ENCODE results near the gene GCM1.
A peak's percentile ranks its signal among the peaks of the same experiment; 100 is the strongest.
"Not testable (repeated sequence)": the region's sequence is repeated elsewhere in the genome, so short reads cannot be mapped to it uniquely, and the experiment has no call there.

GCM1 gene

DNA sequence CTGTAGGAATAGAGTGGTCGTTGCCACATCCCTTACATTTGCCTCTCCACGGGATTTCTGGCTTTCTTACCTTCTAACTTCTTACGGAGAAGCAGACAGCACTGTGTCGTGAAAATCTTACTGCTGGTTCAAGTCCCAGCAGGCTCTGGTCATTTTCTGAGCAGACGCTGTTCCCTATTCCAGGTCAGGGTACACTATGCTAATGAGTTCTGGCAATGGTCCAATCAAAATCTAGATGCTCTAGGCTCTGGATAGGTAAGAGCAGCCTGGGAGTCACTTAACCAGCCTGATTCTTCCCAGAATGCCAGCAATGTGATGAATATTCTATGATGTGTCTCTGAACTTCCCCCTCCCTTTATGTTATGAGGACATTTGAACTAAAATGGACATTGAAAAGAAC is at the start of gene GCM1:
GCM1 (minus strand) TSS at position 158 of the 400 bp plus-strand sequence. CDS start 3,209 bp downstream, outside the sequence.
- DNase-seq (ENCODE audit: low spot score), result no peak

DNA sequence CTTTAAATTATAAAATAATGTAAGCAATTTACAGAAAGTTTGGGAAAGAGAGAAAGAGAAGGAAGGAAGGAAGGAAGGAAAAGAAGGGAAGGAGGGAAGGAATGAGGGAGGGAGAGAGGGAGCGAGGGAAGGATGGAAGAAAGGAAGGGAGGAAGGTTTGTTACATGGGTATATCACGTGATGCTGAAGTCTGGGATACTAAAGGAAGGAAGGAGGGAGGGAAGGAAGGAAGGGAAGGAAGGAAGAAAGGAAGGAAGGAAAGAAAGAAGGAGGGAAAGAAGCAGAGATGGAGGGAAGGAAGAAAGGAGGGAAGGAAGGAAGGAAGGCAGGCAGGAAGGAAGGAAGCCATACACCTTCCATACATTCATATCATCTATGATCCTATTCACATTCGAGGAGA is 48.9 kb upstream of the GCM1 start:
- no peak for DNase-seq (ENCODE audit: low spot score)

- DNase-seq (ENCODE audit: low spot score), result no peak
Observed at GRCh38 chr6:53195048-53195447, 46.4 kb upstream of the GCM1 start.

DNA sequence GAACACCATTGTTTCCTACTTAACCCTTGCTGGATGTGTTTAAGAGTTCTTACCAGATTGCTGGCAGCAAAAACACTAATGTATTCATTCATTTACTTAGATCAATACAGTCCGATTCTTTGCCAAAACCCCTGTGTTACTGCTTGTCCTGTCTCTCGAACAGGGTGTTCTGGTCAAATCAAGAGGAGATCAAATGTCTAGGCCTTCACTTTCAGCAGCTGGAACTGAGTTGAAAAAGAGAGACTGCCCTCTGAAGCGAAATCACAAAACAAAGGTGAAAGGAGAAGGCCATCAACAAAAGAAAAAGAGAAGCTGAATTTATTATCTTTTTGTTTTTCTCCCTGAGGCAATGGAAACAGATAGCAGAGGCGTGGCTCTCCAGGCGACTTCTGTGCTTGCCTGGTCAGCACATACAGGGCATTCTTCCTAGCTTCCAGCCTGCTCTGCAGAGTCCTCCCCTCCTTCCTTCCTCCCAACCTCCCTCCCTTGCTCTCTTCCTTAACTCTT is 44.1 kb upstream of the GCM1 start:
- no peak for DNase-seq (ENCODE audit: low spot score)

GRCh38 chr6:53189554-53189953 is 40.9 kb upstream of the GCM1 start:
- DNase-seq (ENCODE audit: low spot score), result no peak

DNA sequence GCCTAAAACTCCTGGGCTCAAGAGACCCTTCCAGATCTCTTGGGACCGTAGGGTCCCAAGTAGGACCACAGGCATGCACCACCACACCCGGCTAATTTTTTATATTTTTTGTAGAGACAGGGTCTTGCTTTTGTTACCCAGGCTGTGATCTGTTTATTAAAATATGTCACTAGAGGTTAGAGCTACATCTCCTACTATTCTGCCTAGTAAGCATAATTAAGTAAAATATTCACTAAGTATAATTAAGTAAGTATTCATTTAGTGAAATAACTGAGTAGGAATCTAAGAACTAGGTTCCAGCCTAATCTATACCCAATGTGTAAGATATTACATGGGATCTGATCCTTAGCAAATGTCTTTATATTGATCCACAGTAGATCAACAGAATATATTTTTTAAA is 40.2 kb upstream of the GCM1 start:
- no peak for DNase-seq (ENCODE audit: low spot score)

DNA sequence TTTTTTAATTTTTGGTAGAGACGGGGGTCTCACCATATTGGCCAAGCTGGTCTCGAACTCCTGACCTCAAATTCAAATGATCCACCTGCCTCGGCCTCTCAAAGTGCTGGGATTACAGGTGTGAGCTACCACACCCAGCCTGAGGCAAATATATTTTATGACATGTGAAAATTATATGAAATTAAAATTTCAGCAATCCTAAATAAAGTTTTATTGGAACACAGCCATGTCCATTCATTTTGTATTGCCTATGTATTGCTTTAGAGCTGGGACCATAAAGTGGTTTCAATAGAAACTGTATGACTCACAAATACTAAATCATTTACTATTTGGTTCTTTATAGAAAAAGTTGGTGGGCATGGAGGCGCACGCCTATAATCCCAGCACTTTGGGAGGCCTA is 32.0 kb upstream of the GCM1 start:
- no peak for DNase-seq (ENCODE audit: low spot score)

GRCh38 chr6:53179961-53180651 is 31.5 kb upstream of the GCM1 start:
- no peak for DNase-seq (ENCODE audit: low spot score)

DNA sequence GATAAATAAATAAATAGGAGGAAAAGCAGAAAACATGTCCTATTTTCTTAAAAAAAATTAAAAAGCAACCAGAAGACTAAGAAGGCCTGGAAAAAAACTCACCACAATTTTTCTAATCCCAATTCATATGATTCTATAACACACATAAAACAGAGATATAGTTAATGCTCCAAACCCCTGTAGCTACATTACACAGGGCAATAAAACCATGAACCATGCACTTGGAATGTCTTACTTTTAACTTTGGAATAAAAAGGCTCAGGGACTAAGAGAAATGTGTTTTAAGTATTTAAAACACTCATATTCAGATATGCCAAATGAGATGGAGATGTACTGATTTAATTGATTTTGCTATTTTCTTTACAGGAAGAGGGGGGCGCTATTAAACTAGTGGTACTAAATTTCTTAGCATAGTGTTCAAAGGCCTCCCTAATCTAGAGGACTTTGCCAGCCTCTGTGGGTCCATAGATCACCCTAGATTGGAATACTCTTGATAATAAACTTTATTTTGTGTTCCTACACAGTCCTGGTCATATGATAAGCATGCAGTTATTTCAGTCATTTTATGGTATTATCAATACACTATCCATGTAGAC is 30.3 kb upstream of the GCM1 start:
- no peak for DNase-seq (ENCODE audit: low spot score)

DNA sequence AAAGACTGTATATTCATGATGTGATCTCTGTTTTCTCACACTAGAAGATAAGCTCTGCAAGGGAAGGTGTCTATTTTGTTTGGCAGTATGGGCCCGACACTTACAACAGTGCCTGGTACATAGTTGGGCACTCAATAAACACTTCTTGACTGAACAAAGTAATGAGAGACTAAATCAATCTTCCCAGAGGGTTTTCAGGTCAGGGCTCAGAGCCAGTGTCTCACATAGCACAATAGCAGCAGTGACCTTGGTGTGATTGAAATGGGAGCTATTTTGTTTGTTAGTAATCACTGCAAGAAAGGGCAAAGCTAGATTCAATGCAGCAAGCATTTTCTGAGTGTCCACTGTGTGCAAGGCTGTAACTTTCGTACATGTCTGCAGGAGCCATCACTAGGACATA is 26.4 kb upstream of the GCM1 start:
- DNase-seq (ENCODE audit: low spot score), result no peak

GRCh38 chr6:53172468-53172803 is 23.8 kb upstream of the GCM1 start:
- DNase-seq (ENCODE audit: low spot score), result no peak

DNA sequence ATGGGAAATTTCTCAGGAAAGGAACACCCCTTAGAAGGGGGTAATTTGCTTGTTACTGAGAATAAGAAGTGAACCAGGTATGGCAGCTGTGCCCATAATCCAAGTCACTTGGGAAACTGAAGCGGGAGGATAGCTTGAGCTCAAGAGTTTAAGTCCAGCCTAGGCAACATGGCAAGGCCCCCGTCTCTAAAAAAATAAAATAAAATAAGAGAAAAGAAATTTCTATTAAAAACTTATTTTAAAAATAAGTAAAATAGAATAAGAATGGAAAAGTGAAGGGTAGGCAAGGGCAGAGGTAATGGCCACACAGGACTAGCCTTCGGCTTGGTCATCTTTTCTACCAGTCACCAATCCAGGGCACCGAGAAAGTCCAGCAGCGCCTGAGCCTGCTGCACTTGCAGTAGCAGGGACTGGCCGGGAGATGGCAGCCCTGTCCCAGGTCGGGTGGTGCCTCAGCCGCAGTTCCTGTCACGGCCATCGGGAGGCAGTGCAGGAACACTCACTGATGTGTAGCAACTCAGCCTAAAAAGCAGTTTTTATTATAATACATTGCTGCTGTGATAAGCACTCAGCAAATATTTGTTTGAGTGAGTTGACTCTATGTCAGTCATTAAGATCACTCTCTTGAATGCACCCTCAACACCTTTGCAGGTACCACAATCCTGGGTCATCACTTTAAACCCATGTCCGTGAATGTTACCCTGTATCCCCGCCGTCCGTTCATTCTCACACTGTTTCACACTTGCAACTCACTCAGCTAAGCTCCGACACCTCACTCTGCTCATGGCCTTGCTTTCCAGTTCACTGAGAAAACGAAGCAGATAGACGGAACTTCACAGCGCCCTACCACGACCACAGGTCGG is 23.2 kb upstream of the GCM1 start:
- DNase-seq (ENCODE audit: low spot score), result peak; percentile 87

- no peak for DNase-seq (ENCODE audit: low spot score)
Observed at GRCh38 chr6:53168516-53169267, 20.1 kb upstream of the GCM1 start.

GRCh38 chr6:53165293-53165692 is 16.7 kb upstream of the GCM1 start:
- no peak for DNase-seq (ENCODE audit: low spot score)

- no peak for DNase-seq (ENCODE audit: low spot score)
Observed at GRCh38 chr6:53162606-53163005, 14.0 kb upstream of the GCM1 start.

- no peak for DNase-seq (ENCODE audit: low spot score)
Observed at GRCh38 chr6:53161481-53162009, 12.9 kb upstream of the GCM1 start.

DNA sequence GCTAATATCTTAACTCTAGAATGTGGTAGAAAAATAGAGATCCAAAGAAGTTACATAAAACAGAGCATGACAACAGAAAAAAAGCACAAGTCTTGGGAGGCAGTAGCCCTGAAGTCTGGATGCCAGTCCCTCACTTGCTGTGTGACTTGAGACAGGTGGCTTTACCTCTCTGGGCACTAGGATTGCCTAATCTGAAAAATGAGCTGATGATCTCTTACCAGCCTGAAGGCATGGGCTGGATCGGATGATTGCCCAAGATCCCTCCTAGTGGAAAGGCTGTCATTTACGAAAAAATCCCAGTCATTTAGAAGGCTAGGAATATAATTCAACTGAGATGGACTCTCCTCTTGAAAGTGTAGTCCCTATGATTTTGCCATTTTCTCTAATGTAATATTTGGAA is 10.9 kb upstream of the GCM1 start:
- DNase-seq (ENCODE audit: low spot score), result no peak

DNA sequence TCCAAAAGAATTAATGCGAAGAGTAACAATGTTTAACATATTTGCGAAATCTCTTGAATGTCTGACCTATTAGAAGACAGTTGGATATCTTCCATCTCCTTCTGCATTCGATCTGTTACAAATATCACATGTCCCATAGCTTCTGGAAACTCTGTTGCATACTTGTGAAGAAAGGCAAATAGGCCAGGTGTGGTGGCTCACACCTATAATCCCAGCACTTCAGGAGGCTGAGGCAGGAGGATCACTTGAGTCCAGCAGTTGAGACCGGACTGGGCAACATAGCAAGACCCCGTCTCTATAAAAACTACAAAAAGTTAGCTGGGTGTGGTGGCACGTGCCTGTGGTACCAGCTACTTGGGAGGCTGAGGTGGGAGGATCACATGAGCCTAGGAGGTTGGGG is 9.4 kb upstream of the GCM1 start:
- not testable (repeated sequence) for DNase-seq (ENCODE audit: low spot score)

GRCh38 chr6:53155279-53155678 is 6.6 kb upstream of the GCM1 start:
- DNase-seq (ENCODE audit: low spot score), result not testable (repeated sequence)

DNA sequence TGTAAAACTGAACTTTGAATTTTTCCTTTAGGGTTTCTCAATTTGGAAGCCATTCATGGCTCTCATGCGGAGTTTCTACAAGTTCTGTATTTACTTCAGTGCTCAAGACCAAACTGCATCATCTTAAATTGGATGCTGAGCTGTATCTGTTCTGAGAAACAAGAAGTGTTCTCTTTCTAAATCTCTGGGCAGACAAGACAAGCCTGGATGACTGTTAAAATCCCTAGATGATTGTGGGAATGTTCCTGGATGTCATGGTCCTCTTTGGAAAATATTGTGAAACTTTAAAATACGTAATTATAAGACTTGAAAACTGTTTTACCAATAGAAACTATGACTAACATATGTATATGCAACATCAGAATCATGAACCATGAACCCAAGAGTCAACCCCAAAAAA is 6.2 kb upstream of the GCM1 start:
- DNase-seq (ENCODE audit: low spot score), result no peak

GRCh38 chr6:53154071-53154470 is 5.4 kb upstream of the GCM1 start:
- no peak for DNase-seq (ENCODE audit: low spot score)

- no peak for DNase-seq (ENCODE audit: low spot score)
Observed at GRCh38 chr6:53152576-53152975, 3.9 kb upstream of the GCM1 start.

Measured in hematopoietic multipotent progenitor cell treated with erythropoietin and hydrocortisone succinate and interleukin-3 and kit ligand, for 15 days (in vitro differentiated cells).